ENCODE measurements around the gene GRIK5.

DNA sequence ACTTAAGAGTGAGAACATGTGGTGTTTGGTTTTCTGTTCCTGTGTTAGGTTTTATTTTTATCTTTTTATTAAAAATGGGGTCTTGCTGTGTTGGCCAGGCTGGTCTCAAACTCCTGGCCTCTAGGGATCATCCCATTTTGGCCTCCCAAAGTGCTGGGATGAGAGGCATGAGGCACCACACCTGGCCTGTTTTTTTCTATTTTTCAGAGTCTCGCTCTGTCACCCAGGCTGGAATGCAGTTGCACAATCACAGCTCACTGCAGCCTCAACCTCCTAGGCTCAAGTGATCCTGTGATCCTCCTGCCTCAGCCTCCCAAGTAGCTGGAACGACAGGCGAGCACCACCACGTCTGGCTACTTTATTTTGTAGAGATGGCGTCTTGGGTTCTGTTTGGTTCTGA is 13.5 kb upstream of the GRIK5 start:
- TF ChIP-seq POLR2A (IDR thresholded peaks at IDR 0.05) (no peak), POLR2AphosphoS5 (IDR thresholded peaks at IDR 0.05) (no peak)
- TF ChIP-seq, protein P1, sequence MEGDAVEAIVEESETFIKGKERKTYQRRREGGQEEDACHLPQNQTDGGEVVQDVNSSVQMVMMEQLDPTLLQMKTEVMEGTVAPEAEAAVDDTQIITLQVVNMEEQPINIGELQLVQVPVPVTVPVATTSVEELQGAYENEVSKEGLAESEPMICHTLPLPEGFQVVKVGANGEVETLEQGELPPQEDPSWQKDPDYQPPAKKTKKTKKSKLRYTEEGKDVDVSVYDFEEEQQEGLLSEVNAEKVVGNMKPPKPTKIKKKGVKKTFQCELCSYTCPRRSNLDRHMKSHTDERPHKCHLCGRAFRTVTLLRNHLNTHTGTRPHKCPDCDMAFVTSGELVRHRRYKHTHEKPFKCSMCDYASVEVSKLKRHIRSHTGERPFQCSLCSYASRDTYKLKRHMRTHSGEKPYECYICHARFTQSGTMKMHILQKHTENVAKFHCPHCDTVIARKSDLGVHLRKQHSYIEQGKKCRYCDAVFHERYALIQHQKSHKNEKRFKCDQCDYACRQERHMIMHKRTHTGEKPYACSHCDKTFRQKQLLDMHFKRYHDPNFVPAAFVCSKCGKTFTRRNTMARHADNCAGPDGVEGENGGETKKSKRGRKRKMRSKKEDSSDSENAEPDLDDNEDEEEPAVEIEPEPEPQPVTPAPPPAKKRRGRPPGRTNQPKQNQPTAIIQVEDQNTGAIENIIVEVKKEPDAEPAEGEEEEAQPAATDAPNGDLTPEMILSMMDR (IDR thresholded peaks at IDR 0.05) = no peak
